ENCODE results near the gene LCE6A.

Gene LCE6A

GRCh38 chr1:152876827-152877226, 34.2 kb downstream of the LCE6A start:
- no peak for DNase-seq (ENCODE audit: low read depth)

GRCh38 chr1:152878042-152878441, 35.4 kb downstream of the LCE6A start, which contains the start of gene SMCP:
Gene SMCP (plus strand): TSS chr1:152878322. CDS start chr1:152884423, 6,101 bp downstream.
- no peak for DNase-seq (ENCODE audit: low read depth)

DNA sequence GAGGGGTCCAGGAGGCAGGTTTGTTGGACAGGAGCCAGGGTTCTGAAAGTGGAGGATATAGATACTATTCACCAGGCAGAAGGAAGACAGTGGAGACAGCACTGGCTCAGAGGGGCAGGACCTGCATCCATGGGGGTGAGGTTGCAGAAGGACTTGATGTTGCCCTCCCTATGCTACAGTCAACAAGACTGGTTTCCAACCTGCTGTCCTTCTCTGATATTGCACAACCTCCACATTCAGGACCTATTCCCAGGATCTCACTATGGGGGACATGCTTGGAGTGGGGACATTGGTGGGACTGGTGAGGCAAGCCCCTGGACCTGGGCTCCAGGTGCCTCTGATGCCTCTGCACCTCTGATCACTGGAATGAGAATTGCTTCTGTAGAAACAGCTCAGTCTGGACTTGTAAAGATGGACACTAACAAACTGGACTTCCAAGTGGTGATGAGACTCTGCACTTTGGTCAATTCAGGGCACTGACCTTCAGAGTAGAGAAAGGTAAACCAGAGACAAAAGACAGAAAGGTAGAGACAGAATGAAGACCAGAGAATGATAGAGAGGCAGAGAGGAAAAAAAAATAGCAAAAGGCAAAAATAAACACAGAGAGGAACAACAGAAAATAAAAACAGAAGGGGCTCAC, 37.0 kb downstream of the LCE6A start:
- no peak for DNase-seq (ENCODE audit: low read depth)

GRCh38 chr1:152880316-152880715, 37.7 kb downstream of the LCE6A start:
- DNase-seq (ENCODE audit: low read depth): no peak

- DNase-seq (ENCODE audit: low read depth): no peak
These were observed 38.3 kb downstream of the LCE6A start for GRCh38 chr1:152880907-152881306.

GRCh38 chr1:152884085-152884484, 41.4 kb downstream of the LCE6A start:
- no peak for DNase-seq (ENCODE audit: low read depth)

GRCh38 chr1:152884506-152884905, 41.9 kb downstream of the LCE6A start:
- DNase-seq (ENCODE audit: low read depth): no peak

DNA sequence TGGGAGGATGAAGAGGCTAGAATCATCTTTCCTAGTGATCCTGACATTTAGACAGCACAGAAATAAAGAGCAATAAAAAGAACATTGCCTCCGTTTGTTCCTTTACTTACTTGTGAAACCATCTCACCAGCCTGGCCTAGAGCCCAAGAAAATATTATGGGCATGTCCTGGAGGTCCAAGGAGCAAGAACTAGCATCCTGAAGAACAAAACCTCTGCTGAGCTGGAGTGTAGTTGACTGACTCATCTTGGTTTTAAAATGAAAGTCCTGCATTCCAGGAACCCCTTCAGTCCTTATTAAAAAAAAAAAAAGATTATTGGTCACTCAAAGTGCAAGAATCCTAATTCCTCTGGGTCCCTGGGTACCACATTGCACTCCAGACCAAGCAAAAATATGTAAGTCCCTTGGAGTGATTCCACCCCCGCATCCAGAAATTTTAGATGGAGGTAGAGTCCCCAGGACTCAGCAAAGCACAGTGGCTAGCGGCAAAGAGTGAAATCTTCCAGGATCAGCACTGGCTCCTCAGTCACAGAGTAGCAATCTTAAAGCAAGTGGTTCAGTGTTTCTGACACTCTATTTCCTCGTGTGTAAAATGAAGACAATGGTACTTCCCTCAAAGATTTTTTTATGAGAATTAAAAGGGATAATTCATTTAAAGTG, 42.4 kb downstream of the LCE6A start:
- no peak for DNase-seq (ENCODE audit: low read depth)

- no peak for DNase-seq (ENCODE audit: low read depth)
These were observed 43.4 kb downstream of the LCE6A start for GRCh38 chr1:152886085-152886484.

- no peak for DNase-seq (ENCODE audit: low read depth)
These were observed 44.2 kb downstream of the LCE6A start for GRCh38 chr1:152886758-152887409.

DNA sequence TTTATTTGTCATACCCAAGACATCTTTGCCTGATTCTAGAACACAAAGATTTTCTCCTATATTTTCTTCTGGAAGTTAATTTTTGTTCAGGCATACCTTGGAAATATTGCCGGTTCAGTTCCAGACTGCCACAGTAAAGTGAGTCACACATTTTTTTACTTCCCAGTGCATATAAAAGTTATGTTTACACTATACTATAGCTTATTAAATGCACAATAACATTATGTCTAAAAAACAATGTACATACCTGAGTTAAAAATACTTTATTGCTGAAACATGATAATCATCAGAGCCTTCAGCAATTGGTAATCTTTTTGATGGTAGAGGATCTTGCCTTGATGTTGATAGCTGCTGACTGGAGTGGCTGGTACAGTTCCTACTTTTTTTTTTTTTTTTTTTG, 45.5 kb downstream of the LCE6A start:
- no peak for DNase-seq (ENCODE audit: low read depth)
